ENCODE results near the gene SCRN1.
"Not testable (repeated sequence)": the region's sequence is repeated elsewhere in the genome, so short reads cannot be mapped to it uniquely, and the experiment has no call there.

SCRN1 gene

GRCh38 chr7:29969738-29970137 is 19.9 kb downstream of the SCRN1 start:
- in situ Hi-C loops (cut with MboI; ENCODE audit: low sequenced_read_pairs), result no loop called here

DNA sequence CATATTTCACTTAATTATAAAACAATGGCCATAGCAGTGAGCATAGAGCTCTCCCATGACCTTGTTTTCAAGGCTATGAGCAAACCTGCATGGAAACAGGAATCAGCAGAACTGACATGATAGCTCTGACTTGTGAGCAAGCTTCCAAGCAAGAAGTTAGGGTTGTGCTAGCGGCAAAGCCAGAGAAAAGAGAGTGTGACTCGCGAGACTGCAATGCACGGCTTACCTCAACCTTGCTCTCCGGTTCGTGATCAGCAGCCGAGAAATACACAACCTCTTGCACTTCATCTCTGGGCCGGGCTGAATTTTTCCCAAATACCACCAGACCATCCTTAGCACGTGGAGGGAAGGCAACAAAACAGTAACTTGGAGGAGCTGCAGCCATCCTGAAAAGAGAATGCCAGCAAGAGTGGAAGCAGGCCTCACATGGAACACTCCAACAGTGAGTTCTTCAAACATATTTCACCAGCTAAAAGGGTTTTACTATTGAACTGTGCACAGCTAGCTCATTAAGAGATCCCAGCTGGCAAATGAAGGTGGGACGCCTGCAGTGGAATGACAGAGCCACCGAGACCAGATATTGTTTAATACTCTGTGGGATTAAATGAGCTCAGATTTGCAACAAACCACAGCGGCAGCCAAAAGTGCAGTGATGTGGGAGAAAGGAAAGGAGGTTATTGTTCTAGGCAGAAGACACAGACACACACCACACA is 20.8 kb downstream of the SCRN1 start:
- in situ Hi-C loops (cut with MboI; ENCODE audit: low sequenced_read_pairs), result no loop called here

GRCh38 chr7:29965030-29965429 is 24.6 kb downstream of the SCRN1 start:
- in situ Hi-C loops (cut with MboI; ENCODE audit: low sequenced_read_pairs), result no loop called here

DNA sequence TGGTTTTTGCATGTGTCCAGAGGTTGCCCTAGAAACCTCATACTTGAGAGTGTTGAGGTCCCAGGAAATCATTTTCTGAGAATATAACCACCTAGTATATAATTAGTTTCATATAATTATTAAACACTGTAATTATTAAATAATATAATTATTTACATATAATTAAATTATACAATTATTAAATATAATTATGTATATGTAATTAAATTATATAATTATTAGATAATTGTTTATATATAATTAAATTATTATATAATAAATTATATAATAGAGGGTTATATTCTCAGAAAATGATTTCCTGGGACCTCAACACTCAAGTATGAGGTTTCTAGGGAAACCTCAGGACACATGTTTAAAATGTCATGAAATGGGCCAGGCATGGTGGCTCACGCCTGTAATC is 27.6 kb downstream of the SCRN1 start:
- in situ Hi-C loops (cut with MboI; ENCODE audit: low sequenced_read_pairs), result no loop called here

GRCh38 chr7:29961611-29962010 is 28.0 kb downstream of the SCRN1 start:
- in situ Hi-C loops (cut with MboI; ENCODE audit: low sequenced_read_pairs), result not testable (repeated sequence)

GRCh38 chr7:29958667-29959358 is 30.8 kb downstream of the SCRN1 start:
- in situ Hi-C loops (cut with MboI; ENCODE audit: low sequenced_read_pairs), result no loop called here

DNA sequence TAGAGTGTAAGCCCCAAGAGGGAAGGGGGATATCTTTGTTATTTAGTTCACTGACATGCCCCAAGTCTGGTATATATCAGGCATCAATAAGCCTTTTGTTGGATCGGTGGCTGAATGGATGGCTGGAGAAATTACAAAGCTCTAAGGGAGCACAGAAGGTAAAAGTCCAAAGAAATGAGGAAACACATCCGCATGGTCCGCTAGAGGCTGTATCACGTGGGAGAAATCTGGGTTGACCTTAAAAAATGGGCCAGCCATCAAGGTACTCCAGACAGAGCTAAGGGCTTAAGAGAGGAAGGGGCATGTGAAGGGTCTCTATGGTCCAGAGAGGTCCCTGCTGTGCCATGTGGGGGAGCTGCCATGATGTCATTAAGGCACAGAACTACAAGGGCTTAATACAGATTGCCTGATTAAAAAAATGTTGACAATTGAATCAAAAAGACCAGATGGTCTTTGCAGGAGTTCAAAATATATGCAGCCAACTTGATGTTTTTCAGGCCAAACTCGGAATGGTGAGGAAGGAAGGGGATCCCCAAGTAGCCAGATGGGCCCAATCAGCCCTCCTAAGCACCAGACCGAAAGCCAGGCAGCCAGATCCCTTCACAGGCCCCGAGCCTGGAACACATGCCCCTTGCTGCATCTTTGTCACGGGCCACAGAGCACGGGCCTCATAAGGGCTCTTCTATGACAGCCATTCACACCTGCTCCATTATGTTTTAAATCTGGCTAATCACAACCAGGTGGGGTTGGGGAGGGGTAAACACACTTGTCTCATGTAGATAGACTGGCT is 31.9 kb downstream of the SCRN1 start:
- in situ Hi-C loops (cut with MboI; ENCODE audit: low sequenced_read_pairs), result no loop called here

GRCh38 chr7:29956487-29956836 is 33.1 kb downstream of the SCRN1 start:
- in situ Hi-C loops (cut with MboI; ENCODE audit: low sequenced_read_pairs), result no loop called here

DNA sequence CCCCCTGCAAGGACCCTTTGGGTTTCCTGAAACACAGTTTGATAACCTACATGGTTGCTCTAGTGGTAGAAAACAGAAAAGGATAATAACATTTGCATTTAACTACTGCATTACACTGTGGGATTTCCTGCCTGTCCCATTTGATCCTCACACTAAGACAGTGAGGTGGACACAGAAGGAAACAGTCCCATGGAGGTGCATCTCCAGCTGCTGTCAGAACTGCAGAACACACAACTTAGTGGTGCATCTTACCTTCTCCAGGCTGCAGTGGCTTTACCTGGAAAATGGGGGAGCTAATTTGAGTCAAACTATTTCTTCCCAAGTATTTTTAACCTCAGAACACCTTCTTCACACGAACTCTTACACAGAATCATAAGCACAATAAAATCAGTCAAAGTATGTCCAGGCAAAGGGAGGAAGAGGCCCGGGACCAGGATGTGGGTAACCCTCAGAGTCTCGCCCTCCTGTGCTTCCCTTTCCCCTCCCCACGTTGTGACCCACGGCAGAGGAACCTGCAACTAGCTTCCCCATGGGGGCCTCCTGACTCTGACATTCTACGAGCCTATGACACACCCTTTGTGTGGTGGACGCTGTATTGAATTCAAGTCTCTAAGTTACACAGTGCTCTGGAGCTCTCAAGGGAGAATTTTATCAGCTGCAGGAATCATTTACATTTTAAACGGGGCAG is 33.7 kb downstream of the SCRN1 start:
- in situ Hi-C loops (cut with MboI; ENCODE audit: low sequenced_read_pairs), result no loop called here

- in situ Hi-C loops (cut with MboI; ENCODE audit: low sequenced_read_pairs), result no loop called here
Observed at GRCh38 chr7:29955075-29955792, 34.4 kb downstream of the SCRN1 start.

- in situ Hi-C loops (cut with MboI; ENCODE audit: low sequenced_read_pairs), result no loop called here
Observed at GRCh38 chr7:29953726-29954347, 35.8 kb downstream of the SCRN1 start.

- in situ Hi-C loops (cut with MboI; ENCODE audit: low sequenced_read_pairs), result no loop called here
Observed at GRCh38 chr7:29951206-29951605, 38.4 kb downstream of the SCRN1 start.

DNA sequence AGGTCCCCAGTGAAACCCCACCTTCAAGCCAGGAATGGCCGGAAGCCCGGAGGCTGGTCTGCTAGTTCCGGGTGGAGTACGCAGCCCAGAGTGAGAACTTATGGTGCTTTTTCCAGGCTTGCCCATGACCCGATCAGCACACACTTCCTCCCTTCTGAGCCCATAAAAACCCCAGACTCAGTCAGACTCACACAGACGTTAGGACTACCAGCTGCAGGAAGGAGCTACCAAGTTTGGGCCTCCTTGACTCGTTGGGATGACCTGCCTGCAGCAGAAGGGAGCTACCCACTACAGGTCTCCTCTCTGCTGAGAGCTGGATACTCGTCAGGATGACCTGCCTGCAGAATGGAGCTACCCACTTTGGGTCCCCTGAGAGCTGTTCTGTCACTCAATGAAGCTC is 39.1 kb downstream of the SCRN1 start:
- in situ Hi-C loops (cut with MboI; ENCODE audit: low sequenced_read_pairs), result no loop called here

GRCh38 chr7:29948587-29948986 is 41.0 kb downstream of the SCRN1 start:
- in situ Hi-C loops (cut with MboI; ENCODE audit: low sequenced_read_pairs), result no loop called here

- in situ Hi-C loops (cut with MboI; ENCODE audit: low sequenced_read_pairs), result no loop called here
Observed at GRCh38 chr7:29946428-29947186, 43.0 kb downstream of the SCRN1 start.

GRCh38 chr7:29945259-29945809 is 44.3 kb downstream of the SCRN1 start:
- in situ Hi-C loops (cut with MboI; ENCODE audit: low sequenced_read_pairs), result no loop called here

- in situ Hi-C loops (cut with MboI; ENCODE audit: low sequenced_read_pairs), result no loop called here
Observed at GRCh38 chr7:29940199-29940598, 49.4 kb downstream of the SCRN1 start.

- in situ Hi-C loops (cut with MboI; ENCODE audit: low sequenced_read_pairs), result no loop called here
Observed at GRCh38 chr7:29937132-29937531, 52.5 kb downstream of the SCRN1 start.

GRCh38 chr7:29935111-29935510 is 54.5 kb downstream of the SCRN1 start:
- in situ Hi-C loops (cut with MboI; ENCODE audit: low sequenced_read_pairs), result no loop called here
